Tibial nerve (tissue), 4 donors: ENCODE data around the gene ZCCHC7.

Experiments used
- EP300 ChIP-seq, 2 donors: sonication (generic); formaldehyde crosslinking; IDR thresholded peaks; one replicate each; pipeline ENCODE4 v1.6.1; 2017; ENCODE audit warnings: antibody characterized with exemption in 2 of 2, mild to moderate bottlenecking in 1 of 2
- TF ChIP-seq, protein P1 (sequence below), 5 experiments: fragments of 200-600 bp in 3 of 5; fragments of 450-650 bp in 2 of 5; sonication (generic) in 3 of 5; IDR thresholded peaks; one replicate each; pipeline ENCODE4 v1.5.1; 2016 to 2019; ENCODE audit warnings: antibody characterized with exemption in 5 of 5, mild to moderate bottlenecking in 3 of 5, moderate library complexity in 2 of 5

GRCh38 chr9:37386988-37387387, 266.6 kb downstream of the ZCCHC7 start:
- TF ChIP-seq, protein P1, sequence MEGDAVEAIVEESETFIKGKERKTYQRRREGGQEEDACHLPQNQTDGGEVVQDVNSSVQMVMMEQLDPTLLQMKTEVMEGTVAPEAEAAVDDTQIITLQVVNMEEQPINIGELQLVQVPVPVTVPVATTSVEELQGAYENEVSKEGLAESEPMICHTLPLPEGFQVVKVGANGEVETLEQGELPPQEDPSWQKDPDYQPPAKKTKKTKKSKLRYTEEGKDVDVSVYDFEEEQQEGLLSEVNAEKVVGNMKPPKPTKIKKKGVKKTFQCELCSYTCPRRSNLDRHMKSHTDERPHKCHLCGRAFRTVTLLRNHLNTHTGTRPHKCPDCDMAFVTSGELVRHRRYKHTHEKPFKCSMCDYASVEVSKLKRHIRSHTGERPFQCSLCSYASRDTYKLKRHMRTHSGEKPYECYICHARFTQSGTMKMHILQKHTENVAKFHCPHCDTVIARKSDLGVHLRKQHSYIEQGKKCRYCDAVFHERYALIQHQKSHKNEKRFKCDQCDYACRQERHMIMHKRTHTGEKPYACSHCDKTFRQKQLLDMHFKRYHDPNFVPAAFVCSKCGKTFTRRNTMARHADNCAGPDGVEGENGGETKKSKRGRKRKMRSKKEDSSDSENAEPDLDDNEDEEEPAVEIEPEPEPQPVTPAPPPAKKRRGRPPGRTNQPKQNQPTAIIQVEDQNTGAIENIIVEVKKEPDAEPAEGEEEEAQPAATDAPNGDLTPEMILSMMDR (IDR thresholded peaks at IDR 0.05) = no peak
- no peak for TF ChIP-seq EP300 (IDR thresholded peaks at IDR 0.05)
